SK-N-MC (cell line): ENCODE results near the gene N4BP2L1.

Experiments
- EZH2 ChIP-seq: fragments of 200-600 bp; sonication (generic); IDR thresholded peaks from one replicate; pipeline ENCODE4 v1.6.1; 2017; ENCODE audit warnings: antibody characterized with exemption
- POLR2AphosphoS5 ChIP-seq: IDR thresholded peaks from 2 replicates; pipeline ENCODE4 v1.6.1; 2012; ENCODE audit warnings: mild to moderate bottlenecking, low read depth, low read length, borderline replicate concordance

DNA sequence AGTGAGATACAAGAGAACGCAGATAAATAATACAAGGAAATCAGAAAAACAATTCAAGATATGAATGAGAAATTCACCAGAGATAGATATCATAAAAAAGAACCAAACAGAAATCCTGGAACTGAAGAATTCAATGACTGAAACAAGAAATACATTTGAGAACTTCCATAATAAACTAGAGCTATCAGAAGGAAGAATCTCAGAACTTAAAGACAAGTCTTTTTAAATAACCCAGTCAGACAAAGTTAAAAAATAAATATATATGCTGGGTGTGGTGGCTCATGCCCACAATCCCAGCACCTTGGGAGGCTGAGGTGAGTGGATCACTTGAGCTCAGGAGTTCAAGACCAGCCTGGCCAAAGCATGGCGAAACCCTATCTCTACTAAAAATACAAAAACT lies 28.7 kb upstream of the N4BP2L1 start:
- no peak for TF ChIP-seq POLR2AphosphoS5
- TF ChIP-seq EZH2 = no peak
